NCI-H146 treated with DMSO at 0.1 percent for 48 hours (cell line): Measurements from ENCODE around the gene BACE1-AS.
"Not testable (repeated sequence)": the region's sequence is repeated elsewhere in the genome, so short reads cannot be mapped to it uniquely, and the experiment has no call there.

ENCODE experiments used
- DNase-seq: peaks from one replicate; lab custom pipeline; 2025; ENCODE audit not compliant: unreplicated experiment; lab: John Stamatoyannopoulos, UW

BACE1-AS gene

DNA sequence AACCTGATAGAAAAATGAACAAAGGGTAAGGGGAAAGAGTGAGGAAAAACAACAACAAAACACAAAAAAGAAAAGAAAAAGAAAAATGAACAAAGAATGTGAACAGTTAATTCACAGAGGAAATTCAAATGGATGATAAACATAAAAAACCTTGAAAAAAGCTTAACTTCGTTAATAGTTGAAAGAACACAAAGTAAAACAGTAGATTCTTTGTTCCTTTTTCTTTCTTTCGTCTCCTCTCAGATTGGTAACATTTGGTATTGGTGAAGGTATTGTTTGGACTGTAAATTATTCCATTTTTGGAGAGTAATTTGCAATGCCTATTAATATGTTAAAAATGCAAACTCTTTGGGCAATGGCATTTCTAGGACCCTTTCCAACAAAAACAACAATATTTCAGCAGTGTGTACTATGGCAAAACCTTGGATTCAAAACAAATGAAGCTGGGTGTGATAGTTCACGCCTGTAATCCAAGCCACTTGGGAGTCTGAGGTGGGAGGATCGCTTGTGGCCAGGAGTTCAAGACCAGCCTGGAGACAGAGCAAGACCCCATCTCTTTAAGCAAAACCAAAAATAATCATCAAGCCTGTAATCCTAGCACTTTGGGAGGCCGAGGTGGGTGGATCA, 28.2 kb downstream of the BACE1-AS start:
- no peak for DNase-seq

DNA sequence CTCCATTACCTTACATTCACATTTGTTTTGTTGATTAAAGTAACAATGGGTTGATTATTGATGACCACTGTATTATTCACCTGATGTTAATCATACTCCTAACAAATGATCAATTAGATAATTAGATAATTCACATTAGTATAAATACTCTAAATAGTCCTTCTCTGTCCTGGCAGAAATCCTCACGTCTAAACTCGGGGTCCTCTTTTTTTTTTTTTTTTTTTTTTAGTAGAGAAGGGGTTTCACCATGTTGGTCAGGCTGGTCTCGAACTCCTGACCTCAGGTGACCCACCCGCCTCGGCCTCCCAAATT, 36.1 kb downstream of the BACE1-AS start:
- DNase-seq, result not testable (repeated sequence)

DNA sequence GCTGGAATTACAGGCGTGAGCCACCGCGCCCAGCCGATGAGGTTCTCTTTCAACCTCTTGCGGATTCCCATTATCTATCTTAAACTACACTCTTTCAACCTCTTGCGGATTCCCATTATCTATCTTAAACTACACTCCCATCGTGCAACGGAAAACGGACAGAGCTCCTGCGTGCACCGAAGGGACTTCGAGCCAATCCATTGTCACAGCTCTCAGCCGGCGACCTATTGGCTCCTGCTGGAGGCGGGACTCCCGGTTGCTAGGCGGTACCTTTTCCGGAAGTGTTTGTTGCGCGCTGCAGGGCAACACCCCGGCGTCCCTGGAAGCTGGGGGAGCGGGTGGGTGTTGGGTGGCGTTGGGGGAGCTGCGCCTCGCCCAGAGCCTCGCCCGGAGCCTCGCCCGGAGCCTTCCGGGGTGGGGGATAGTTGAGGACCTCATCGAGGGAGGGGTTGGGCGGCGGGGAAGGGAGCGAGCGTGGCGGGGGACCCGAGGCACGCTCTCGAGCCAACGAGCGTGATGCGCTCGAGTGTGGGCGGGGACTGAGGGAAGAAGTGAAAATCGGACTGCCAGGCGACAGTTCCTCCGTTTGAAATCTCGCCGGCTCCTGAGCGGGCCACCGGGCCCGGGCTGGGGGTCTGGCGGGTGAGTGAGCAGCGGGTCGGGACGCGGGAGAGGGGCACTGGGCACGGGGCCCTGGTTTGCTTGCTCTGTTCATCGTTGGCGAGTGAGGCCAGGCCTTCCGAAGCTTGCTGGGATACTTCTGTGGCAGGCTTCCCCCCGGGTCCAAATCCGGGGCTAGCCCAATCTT, 36.6 kb downstream of the BACE1-AS start, which contains the start of gene CEP164:
TSS of gene CEP164 (plus strand) at position 288 of the 808 bp plus-strand sequence. CDS start 10,733 bp downstream, outside the sequence.
- peak; percentile 94 for DNase-seq

- DNase-seq, result peak; percentile 55
Observed at GRCh38 chr11:117328375-117329010, 37.3 kb downstream of the BACE1-AS start.

GRCh38 chr11:117332843-117333242, 41.7 kb downstream of the BACE1-AS start:
- DNase-seq, result no peak

DNA sequence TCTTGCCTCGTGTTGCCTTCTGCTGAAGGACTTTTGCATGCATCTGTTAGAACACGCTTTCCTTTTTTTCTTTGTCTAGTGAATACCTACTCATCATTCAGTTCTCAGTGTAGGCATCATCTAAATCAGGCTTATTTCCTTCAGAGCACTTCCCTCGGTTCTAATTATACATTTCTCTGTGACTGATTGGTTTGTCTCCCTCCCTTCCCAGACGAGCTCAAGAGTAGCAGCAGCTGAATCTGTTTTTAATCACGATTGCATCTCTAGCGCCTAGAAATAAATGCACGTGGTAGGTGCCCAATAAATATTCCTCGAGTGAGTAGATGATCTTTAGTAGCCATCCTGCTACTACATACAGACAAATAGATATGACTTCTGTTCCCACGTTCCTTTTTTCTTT, 42.8 kb downstream of the BACE1-AS start:
- DNase-seq, result no peak

- no peak for DNase-seq
Observed at GRCh38 chr11:117334896-117335295, 43.8 kb downstream of the BACE1-AS start.

- no peak for DNase-seq
Observed at GRCh38 chr11:117335399-117335798, 44.3 kb downstream of the BACE1-AS start.

DNA sequence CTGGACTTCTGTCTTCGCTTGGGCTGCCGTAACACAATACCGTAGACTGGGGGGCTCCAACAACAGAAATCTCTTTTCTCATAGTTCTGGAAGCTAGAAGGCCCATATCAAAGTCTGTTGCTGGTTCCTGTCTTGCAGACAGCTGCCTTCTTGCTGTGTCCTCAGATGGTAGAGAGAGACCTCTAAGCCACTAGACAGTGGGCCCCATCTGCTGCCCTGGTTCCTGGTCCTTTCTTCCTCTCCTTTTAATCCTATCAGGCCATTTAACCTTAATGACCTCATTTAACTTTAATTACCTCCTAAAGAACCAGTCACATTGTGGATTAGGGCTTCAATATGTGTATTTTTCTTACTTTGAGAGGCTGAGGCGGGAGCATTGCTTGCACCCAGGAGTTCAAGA, 45.9 kb downstream of the BACE1-AS start:
- no peak for DNase-seq
